Cardiac muscle cell (in vitro differentiated cells and primary cell): Measurements from ENCODE around the gene SMPD1. TPM values are rescaled to one million over a fixed set of nuclear protein-coding genes. Genes with fewer than 3 reads are reported as not detected.

Experiments
- DNase-seq, 2 donors: peaks; one replicate each; pipeline versions ENCODE4 v3.0.0 to v3.0.0-alpha.2; 2010 to 2017; ENCODE audit warnings: low read depth in 1 of 2, low spot score in 1 of 2
- H3K27ac ChIP-seq: fragments of 200-600 bp; sonication (generic); 2 replicates; pipeline ENCODE4 v1.5.1; 2016
- H3K27me3 ChIP-seq: fragments of 200-600 bp; sonication (generic); 2 replicates; pipeline ENCODE4 v1.6.0; 2016; ENCODE audit warnings: control low read depth
- H3K36me3 ChIP-seq: fragments of 200-600 bp; sonication (generic); 2 replicates; pipeline ENCODE4 v1.5.1; 2016; ENCODE audit warnings: control low read depth
- H3K4me1 ChIP-seq: fragments of 200-600 bp; sonication (generic); 2 replicates; pipeline ENCODE4 v1.8.1; 2017; ENCODE audit warnings: low read depth, mild to moderate bottlenecking, mixed run types
- H3K4me3 ChIP-seq: fragments of 200-600 bp; sonication (generic); 2 replicates; pipeline ENCODE4 v1.5.1; 2016; ENCODE audit warnings: mild to moderate bottlenecking
- H3K9me3 ChIP-seq: fragments of 200-600 bp; sonication (generic); 2 replicates; pipeline ENCODE4 v1.5.1; 2017; ENCODE audit warnings: low read depth, mild to moderate bottlenecking, control low read depth
- CTCF ChIP-seq: IDR thresholded peaks from 2 replicates; pipeline ENCODE4 v1.5.1; 2012; ENCODE audit warnings: low read depth, mild to moderate bottlenecking, low read length
- polyA plus RNA-seq: library from polyadenylated mRNA; unstranded; fragments of >200 nt; fragmentation: Nextera tagmentation; extraction: Ambion mirVana; gene quantifications from 2 replicates; pipeline ENCODE4 v1.2.1, GENCODE V29; 2016
- total RNA-seq: library from RNA; depleted of rRNA; stranded (reverse); fragments of >200 nt; gene quantifications from 2 replicates; pipeline ENCODE4 v1.2.3, GENCODE V29; 2016

SMPD1 gene
- total RNA-seq (44.8 and 52.1 TPM in 2 replicates), polyA plus RNA-seq (29.2 and 43.8 TPM in 2 replicates)

DNA sequence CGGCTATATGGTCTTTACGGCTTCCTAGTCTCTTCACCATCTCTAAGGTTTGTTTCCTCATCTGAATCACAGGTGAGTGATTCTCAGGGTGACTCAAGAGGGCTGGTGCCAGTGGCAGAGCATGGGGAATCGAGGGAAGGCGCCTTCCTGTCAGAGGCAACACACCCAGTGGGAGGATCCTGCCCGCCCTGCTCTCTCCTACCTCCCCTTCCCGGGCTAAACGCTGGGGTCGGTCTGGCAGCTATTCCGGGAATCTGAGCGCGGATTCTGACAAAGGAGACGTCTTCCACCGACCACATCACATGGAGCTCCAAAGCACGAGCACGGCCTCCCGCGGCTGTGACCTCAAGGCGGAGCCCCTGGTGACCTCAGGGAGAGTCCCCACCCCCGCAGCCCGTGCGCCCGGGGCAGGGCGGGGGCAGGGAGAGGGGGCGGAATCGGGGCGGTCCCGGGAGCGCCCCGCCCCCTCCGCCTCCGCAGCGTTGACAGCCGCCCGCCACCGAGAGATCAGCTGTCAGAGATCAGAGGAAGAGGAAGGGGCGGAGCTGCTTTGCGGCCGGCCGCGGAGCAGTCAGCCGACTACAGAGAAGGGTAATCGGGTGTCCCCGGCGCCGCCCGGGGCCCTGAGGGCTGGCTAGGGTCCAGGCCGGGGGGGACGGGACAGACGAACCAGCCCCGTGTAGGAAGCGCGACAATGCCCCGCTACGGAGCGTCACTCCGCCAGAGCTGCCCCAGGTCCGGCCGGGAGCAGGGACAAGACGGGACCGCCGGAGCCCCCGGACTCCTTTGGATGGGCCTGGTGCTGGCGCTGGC lies at the start of gene SMPD1:
SMPD1 (plus strand) TSS at position 570 of the 813 bp plus-strand sequence; CDS start at position 695, 125 bp downstream.
- Histone ChIP-seq H3K27ac (peak within 1 kb of the TSS; percentile 90), H3K36me3 (no peaks in the 10 kb centered on the region)
- TF ChIP-seq CTCF, result no peak

DNA sequence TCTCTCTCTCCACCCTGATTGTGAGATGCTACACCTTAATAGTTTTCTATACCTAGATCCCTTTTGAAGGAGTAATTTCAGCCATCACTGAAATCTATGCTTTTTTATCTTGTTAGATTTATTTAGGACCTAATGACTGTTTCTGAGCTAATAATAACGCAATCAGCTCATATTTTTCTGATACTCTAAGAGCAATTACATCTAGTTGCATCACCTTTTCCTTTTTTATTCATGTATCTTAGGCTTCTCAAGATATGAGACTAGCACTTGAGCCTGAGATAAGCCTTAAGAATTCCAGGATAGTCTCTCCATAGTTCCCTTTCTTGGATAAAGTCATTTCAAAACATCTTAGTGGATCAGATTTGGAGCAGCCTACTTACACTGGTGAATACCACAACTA lies 44.9 kb upstream of the SMPD1 start:
- Histone ChIP-seq H3K27ac (no peak overlapping the region), H3K4me1 (no peaks in the 10 kb centered on the region), H3K9me3 (no peaks in the 10 kb centered on the region), H3K36me3 (no peaks in the 10 kb centered on the region), H3K27me3 (no peaks in the 10 kb centered on the region), H3K4me3 (no peak overlapping the region)
- TF ChIP-seq CTCF, result no peak
- DNase-seq, result no peak

More for the DNA sequence above, at the start of gene SMPD1:
- Histone ChIP-seq H3K4me1 (peaks cover 13% of the 10 kb centered on the region), H3K9me3 (no peaks in the 10 kb centered on the region), H3K4me3 (peak within 1 kb of the TSS; percentile 44), H3K27me3 (no peaks in the 10 kb centered on the region)
- DNase-seq, result peak; percentile 93

DNA sequence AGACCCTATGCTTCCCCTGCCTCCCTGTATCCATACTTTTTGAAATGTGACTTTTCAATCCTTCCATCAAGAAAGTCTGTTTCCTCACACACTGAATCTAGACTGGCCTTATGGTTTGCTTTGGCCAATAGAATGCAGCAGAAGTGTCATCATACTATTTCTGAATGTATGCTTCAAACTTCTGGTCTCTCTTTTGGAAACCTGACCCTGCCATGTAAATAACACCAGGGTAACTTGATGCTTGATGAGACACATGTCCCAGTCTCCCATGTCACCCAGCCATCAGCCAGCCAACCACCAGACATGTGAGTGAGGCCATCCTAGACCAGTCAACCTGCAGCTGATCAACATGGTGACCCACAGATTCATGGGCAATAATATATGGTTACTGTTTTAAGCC lies 40.2 kb upstream of the SMPD1 start:
- H3K36me3 ChIP-seq, result no peaks in the 10 kb centered on the region
- no peaks in the 10 kb centered on the region for H3K4me1 ChIP-seq
- no peak overlapping the region for H3K27ac ChIP-seq
- DNase-seq, result no peak
- H3K4me3 ChIP-seq, result no peak overlapping the region
- H3K27me3 ChIP-seq, result no peaks in the 10 kb centered on the region
- H3K9me3 ChIP-seq, result no peaks in the 10 kb centered on the region
- TF ChIP-seq CTCF, result no peak

DNA sequence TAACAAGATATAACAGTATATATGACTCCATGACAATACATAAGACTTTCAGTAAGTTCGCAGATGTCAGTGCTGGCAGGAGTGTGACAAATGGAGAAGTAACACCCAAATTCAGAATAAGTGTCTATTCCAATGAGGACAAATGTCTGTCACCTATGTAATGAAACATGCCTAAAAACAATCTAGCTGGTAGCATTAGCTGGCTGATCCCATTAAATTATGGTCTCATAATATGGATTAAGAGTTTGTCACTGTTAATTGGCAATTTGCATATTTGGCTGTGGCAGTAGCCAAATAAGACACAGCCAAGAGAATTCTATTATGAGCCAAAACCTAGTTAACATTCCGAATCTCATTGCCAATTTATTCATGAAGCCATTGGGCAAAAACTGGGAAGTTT lies 39.8 kb upstream of the SMPD1 start:
- Histone ChIP-seq H3K27ac (no peak overlapping the region), H3K4me3 (no peak overlapping the region), H3K4me1 (no peaks in the 10 kb centered on the region), H3K27me3 (no peaks in the 10 kb centered on the region), H3K36me3 (no peaks in the 10 kb centered on the region), H3K9me3 (no peaks in the 10 kb centered on the region)
- TF ChIP-seq CTCF, result no peak
- no peak for DNase-seq

DNA sequence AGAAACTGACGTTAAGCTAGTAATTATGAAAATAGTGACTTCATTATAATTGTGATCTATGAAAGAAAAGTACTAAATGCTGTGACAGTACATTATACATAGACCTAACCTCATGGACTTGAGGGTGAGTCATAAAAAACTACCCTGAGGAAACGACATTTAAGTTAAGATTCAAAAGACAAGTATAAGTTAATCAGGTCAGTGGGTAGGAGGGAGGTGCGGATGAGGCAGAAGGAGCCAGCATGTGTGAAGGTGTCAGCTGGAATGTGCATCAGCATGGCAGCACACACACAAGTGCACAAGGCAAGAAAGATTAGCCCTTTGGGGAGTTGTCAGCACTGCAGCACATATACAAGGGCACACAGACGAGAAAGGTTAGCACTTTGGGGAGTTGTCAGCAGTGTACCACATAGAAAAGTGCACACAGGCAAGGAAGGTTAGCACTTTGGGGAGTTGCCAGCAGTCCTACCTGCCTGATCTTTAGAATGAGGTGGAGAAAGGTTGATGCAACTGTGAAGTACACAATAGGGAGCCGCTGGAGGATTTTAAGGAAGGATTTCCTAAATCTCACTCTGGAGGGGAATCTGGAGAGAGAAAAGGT lies 38.4 kb upstream of the SMPD1 start:
- H3K27me3 ChIP-seq, result no peaks in the 10 kb centered on the region
- no peak for TF ChIP-seq CTCF
- no peak overlapping the region for H3K27ac ChIP-seq
- no peak for DNase-seq
- H3K4me3 ChIP-seq, result no peak overlapping the region
- H3K36me3 ChIP-seq, result no peaks in the 10 kb centered on the region
- peaks cover 7% of the 10 kb centered on the region for H3K4me1 ChIP-seq
- no peaks in the 10 kb centered on the region for H3K9me3 ChIP-seq
